ENCODE measurements around the gene PLPPR1.
"Not testable (repeated sequence)": the region's sequence is repeated elsewhere in the genome, so short reads cannot be mapped to it uniquely, and the experiment has no call there.

The PLPPR1 gene

DNA sequence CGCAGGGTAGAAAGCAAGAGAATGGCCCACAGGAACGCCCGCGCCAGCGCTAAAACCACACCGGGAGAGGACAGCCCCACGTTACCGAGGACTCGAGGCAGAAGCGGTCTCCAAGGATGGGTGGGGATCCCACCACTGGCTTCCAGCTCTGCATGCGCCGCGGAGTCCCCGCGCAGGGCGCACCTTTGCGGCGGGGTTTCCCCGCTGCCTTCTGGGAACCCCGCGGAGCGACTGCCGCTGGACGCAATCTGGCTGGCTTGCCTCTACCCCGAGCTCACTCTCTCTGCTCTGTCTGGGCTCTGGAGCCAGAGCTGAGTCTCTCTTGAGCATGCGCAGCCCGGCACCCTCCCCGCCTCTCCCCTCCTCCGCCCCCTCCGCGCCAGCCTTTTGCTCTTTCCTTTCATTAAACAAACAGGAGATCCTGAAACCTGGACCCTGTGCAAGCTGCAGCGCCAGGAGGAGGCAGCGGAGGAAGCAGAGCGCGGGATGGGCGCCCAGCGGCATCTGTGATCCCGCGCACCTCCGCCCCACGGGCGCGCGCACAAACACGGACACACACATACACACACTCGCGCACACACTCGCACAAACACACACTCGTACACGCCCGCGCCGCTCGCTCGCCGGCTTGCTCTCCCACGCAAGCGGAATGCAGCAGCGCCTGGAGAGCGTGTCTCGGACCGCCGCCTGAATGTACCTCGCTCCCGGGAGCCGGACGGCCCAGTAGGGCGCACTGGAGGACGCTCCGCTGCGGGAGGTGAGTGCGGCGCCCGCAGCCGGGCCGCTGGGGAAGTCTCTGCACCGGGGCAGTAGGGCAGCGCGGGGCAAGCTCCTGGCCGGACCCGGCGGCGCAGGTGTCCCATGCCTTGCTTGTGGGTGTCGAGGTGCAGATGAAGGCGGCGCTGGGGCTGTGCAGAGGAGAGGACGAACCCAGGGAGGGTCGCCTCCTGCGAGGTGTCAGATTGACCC is at the start of gene PLPPR1:
TSS of gene PLPPR1 (plus strand) at position 382 of the 969 bp plus-strand sequence.
- DNase-seq: peak; percentile 94

DNA sequence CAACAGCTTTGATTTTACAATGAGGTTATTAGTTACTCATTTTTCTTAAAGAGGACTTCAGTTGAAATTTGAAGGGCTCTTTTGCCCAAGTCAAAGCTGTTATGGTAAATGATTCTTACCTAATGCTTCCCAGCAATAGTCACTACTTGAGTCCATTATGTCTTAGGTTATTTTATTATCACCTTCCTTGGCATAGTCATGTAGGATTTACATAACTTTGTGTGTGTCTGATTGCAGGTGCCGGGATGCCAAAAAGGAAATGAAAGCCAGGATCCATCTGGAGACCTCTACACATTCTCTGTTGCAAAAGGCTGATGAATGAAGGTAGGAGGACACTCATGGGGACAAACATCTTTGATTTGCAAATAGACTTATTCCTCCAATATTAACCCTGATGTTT is 38.8 kb upstream of the PLPPR1 start:
- no peak for DNase-seq

DNA sequence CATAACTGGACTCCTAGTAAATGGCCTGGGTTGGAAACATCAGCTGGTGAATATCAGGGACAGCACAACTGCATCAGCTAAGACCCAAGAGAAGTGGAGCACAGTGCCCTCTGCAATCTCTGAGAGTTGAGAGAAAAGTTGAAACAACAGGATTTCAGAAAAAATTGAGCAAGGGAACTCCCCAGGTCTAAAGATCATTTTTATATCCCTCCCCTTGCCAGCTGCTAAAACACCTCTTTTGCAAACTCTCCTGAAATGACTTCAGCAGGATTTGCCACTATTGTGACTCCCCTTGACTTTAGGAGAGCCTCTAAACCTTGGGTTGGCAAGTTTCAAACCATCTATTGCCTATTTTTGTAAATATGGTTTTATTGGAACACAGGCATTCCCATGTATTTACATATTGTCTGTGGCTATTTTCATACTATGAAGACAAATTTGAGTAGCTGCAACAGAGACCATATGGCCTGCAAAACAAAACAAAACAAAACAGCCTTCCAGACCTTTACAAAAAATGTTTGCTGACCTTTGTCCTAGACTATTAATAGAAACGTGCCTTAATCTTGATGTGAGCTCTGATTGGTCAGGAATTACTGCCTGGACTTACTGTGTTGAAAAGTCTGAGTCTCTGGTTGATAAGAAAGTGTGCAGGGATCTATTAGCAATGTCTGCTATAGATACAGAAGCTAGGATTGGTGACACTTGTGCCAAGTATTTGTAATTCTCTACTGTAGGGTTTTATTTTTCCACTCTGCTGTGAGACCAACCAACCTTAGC is 37.7 kb upstream of the PLPPR1 start:
- no peak for DNase-seq

DNA sequence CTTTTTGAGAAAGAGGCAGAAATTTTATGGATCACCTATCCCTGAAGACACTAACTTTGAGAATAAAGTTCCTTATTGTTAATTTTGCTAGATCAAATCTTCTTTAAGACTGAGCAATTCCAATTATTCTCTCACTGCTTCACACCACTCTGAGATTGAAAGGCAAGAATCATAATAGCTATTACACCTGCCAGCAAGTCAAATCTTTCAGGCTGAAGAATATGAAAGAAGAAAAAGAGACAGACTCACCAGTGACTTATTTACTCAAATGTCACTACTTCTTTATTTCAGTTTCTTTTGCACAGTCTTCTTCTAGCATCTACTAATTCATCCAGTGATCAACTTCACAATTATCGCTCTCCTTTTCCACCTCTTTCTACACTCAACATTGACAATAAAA is 35.9 kb upstream of the PLPPR1 start:
- no peak for DNase-seq

DNA sequence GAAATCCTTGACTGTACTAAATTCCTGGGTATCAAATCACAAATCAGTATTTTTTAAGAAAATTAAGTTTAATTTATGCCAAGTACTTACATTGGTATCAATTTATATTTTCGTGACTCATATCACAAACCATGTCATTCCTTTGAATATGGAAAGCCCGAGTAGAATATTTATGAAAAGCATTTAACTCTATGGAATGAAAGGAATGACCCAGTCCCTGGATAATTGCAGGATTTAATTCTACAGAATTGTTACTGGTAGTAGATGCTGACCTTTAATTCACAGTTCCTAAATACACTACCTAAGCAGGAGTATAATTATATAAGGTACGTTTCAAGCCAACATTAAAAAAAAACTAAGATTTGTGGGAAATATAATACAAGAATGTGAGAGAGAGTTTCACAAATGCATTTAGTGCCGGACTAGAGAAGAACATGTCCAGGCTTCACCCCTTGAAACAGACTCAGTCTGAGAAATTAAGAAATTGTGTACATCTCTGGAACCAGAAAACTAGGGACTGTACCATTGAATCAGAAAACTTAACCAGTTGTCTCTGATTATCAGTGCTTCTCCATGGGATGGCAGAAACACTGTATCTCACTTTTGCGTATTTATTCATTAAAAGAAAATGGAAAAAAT is 28.5 kb upstream of the PLPPR1 start:
- no peak for DNase-seq

DNA sequence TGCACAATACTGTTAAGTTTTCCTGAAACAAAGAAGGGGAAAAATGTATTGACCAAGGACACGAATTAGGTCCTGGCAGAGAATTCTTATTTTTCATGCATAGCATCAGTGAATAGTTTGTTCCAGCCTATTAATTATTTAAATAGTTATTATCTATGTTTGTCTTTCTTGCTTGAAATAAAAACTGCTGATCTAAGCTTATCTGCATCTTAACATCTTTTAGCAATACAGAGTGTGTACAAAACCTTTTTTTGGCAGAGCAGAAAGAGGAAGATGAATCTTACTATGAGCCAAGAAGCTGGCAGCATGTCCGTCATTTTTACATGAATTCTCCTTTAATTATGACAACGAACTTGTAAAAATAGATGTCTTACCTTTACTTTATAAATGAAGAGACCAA is 23.3 kb upstream of the PLPPR1 start:
- DNase-seq: no peak

DNA sequence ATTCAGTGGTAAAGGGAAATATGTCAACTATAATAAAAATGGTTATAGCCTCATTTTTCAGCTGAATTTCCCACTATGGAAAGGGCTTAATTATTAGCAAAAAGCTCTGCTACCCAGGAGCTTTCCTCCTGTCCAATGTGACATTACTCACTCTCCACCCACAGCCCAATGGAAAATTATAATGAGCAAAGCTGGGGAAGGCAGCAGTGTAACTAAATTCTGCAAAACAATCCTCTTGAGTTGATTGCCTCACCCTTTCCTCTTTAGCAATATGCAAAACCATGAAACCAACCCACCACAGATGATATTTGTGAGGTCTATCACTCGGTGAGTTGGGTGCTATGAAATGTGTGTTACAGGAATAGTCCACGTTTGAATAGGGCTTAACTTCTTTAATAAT is 14.0 kb upstream of the PLPPR1 start:
- no peak for DNase-seq

DNA sequence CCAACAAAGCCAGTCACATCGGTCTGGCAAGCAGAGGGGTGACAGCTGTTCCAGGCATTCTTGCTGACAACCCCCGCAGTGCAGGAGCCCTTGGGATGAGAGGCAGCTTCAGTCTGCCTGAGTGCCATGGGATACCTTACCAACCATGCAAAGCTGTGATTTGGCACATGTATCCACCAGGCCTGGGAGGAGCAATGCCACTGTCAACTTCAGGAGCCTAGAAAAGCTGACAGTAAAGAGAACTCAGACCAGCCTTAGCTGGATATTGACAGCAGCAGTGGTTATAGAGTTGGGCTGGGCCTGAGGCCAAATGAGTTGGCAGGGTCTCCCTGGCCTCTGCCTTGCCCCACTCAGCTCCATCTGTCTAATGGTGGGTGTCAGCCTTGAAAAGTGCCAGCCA is 10.1 kb upstream of the PLPPR1 start:
- DNase-seq: no peak

DNA sequence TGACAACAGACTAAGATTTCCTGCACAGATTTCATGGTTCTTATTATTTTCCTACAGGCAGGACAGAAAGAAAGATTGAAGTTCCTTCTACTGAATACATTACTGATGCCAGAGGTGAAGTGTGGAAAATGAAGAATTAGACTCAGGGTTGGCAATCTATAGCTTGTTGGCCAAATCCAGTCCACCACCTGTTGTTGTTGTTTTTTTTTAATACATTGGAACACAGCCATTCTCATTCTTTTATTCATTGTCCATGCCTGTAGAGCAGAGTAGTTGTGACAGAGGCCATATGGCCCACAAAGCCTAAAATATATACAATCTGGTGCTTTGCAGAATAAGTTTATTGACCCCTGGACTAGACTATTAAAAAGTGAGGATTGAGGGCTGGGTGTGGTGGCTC is 5.8 kb upstream of the PLPPR1 start:
- DNase-seq: no peak

DNA sequence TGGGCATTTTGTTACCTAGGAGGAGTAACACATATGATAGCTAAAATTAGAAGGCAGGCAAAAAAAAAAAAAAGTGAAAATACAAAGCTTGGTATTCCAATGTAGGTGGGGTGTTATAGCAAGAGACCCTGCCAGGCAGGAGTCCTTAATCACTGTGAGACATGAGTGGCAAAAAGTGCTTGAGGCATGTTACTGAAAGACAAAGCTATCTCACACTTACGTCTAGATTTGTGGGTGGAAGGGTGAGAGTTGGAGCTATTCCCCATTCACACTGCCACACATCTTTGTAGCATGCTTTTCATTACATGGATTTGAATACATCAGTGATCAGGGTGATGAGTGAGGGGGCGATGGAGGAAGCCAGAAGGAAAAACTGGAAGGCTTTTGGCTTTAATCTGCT is 2.6 kb upstream of the PLPPR1 start:
- no peak for DNase-seq

DNA sequence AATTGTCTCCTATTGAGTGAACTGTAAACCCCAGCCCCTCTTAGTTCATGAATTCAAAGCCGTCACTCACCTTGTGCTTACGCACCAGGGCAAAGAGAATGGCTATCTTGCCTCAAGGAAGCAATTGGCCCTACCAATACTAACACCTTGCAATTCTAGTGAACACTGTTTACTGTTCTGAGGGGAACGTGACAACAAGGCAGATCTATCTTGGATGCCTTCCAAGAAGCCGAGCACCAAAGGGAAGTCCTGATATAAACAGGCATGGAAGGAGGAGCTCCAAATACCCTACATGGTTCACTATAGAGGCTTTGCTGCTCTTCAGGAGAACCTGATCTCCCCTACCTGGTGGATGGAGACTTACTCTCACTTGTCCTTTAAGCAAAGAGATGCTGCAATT is 1.7 kb upstream of the PLPPR1 start:
- DNase-seq: no peak

DNA sequence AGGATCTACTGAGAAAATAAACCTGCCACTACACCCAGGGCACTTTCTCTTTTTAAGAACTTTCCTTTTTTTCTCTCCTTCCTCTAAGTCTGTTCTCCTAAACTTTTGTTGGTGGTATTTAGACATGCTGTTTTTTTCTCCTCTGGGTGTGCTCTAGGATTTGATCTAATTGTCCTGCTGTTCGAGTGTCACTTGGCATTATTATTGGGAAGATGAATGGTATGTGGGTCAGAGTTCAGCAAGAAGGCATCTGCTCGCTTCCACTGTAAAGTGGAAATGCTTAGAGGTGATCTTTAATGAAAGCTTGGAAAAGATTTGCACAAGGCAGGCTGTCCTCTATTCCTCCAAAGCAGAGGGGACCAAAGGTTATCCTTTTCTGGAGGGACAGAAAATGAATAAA is 1.3 kb upstream of the PLPPR1 start:
- DNase-seq: peak; percentile 74

DNA sequence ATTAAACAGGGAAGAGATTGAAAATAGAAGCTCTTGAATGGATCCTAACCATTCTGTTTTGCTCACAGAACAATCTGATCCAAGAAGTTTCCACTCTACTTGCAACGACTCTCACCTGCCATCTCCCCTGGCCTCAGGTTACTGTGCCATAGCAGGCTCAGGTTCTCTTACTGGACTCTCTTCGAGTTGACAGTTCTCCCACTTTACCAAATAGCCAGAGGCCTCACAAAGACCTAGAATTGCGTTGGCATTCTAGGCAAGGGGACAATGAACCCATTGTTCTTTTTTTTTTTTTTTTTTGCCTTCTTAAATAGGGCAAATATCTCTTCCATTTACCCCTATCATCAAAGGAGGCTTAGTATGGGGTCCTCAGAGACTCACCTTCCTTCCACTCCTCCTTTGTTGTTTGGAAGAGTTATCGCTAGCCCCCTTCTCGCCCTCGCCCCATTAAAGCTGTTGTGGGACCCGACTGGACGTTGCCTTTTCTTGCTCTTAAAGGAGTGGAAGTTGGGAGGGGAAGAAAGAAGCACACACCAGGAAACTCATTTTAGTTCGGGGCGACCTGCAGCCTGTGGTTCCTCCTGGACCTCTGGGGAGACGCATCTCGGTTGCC is 688 bp upstream of the PLPPR1 start:
- DNase-seq: peak; percentile 79

DNA sequence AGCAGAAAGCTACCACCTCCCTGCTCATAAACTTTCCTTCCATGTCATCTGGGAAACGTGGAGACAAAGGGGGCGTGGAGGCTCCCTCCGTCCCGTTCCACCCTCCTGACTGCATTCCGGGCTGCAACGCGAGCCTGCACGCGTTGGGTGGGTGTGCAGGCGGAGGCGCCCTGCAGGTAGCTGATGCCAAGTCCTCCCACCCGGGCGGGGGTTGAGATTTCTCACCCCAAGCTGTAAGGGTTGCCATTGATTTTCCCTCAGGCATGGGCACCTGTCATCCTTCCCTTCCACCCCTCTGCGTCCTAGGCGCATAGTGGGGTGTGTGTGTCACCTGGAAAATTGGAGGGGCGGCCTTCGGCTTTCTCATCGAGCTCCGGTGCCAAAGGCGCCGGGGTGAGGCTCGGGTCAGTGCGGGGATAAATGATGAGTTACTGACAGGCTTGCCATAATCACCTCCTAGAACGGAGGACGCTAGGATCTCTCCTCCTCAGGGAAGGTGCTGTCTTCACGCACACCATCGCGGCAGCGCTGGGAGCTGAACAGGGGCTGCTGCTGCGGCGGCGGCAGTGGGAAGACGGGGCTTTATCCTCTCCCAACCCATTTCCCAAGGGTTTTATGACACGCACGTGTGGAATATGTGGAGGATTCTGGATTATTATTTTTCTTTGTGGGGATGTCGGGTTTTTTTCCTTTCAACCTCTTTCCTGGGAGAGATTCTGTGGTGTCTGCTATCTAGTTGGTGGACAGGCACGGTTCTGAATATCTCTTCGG is 973 bp downstream of the PLPPR1 start:
- DNase-seq: peak; percentile 74

DNA sequence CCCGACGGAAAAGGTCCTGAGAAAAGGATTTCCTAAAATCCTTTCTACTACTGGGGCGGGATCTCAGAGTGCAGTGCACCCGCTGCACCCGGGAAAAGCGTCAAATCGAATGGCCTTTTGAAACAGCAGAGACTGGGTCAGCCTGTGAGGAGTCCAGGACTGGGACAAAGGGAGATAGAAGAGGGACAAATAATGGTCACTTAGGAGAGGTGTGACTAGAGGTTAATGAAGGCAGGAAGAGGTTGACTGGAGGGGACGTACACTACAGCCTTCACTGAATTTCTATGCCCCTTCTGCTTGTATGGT is 1.5 kb downstream of the PLPPR1 start:
- no peak for DNase-seq

DNA sequence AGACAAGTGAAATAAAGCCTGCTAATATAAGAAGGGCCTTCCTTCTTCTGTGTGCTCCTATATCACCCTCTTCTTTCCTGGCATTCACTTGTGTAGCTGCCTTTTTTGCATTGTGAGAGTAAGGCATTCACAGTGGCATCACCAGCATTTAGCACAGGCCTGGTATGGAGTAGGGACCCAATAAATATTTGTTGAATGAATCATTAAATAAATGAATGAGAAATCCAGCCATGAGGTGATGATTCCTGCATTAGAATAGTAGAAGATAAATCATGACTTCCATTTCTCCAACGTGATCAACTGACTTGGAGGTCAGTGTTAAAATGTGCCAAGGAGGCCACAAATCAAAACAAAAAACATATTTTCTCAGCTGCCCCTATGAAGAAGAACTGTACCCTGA is 3.9 kb downstream of the PLPPR1 start:
- DNase-seq: no peak

DNA sequence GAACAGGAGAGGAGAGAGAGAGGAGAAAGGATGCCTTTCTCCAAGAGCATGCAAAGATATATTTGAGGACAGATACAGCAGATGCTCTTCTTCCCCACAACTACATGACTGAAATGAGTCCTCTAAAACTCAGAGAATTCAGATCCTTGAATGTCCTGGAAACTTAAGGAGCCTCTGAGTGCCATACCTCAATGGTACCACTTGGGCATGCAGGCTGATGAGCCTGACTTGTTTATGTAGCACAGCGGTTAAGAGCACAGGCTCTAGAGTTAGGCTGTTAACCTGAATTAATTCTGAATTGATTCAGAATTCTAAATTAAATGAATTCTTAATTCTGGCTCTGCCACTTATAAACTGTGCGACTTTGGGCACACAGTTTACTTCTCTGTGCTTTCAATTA is 5.7 kb downstream of the PLPPR1 start:
- no peak for DNase-seq

DNA sequence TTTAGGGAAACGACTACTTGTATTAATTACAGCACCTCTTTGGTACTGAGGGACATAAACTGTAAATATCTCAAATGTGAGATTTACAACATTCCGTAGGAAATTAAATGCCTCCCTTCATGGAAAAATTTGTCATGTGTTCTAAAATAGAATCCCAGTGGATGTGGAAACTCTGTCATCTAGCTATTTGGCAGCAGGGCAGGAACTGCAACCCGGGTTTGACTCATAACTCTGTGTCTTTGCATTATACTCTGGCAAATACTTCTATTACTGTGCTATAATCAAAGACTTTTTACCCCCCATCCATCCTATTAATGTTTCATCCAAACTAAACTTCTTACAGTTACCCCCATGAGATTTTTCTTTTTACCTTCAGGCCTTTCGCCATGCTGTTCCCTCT is 6.6 kb downstream of the PLPPR1 start:
- no peak for DNase-seq

DNA sequence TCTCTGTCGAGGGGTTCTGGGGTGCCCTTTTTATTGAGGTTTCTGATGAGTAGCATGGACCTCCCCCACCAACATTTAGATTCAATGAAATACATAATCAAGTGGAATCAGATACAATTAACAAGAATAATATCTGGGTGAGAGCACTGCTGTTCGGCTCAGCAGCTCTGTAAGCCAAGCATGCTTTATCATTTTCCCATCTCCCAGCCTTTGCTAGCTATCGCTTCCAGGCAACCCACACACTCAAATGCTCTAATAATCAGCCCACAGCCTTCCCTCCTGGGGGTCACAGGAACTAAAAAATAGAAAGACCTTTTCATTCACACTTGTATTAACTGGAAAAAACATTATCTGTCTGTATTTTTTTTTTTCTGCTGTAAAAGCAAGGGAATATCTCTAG is 8.9 kb downstream of the PLPPR1 start:
- peak; percentile 69 for DNase-seq

DNA sequence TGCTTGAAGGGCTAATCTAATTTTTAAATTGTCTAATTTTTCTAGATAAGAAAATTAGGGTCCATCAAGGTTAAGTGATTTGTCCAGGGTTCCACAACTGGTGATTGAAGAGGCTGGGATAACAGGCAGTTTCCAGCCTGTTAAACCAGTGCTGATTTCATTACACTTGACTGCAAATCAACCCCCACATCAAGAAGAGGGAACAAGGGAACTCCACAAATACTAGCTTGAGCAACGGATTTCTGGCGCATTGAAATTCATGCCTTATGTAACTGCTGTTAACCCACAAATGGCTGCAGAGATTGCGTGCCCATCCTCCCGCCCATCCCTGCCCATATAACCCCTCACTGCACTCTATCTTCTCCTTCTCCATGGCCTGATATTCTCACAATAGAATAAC is 10.0 kb downstream of the PLPPR1 start:
- DNase-seq: peak; percentile 64

DNA sequence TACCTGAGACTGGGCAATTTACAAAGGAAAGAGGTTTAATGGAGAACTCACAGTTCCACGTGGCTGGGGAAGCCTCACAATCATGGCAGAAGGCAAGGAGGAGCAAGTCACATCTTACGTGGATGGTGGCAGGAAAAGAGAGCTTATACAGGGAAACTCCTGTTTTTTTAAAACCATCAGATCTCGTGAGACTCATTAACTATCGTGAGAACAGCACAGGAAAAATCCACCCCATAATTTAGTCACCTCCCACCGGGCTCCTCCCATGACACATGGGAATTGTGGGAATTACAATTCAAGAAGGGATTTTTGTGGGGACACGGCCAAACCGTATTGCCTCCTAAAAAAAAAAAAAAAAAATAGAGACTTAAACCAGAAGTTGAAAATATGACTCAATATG is 11.1 kb downstream of the PLPPR1 start:
- DNase-seq: not testable (repeated sequence)

DNA sequence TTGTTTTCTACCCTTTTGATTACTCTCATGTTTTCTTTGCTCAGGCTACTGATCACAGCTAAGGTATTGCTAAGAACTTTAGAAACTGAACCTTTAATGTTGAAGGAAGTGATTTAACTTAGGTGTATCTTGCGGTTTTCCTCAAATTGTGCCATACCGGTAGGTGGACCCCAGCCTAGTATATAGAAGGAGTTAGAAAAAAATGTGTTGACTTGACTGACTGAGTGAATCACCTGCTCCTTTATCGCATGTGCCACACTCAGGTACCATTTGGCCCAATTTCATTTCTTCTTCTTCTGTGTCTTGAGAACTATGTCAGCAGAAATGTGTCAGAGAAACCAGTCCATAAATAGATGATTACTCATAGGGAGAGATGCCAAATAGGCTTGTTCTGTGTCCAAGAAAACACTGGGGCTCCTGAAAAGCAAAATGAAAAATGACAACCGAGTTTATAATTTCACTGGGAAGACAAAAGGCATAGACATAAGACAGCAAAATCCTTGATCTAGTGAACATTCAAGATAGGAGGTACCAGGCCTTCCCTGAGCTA is 19.4 kb downstream of the PLPPR1 start:
- DNase-seq: no peak
